IPS DF 6.9 (cell line): ENCODE measurements around the gene THSD8.

ENCODE experiments used
- DNase-seq: peaks from one replicate; pipeline ENCODE4 v3.0.0-alpha.2; 2013; ENCODE audit warnings: low read depth, low spot score
- H3K27ac ChIP-seq: one replicate; pipeline ENCODE4 v1.5.1; 2013; ENCODE audit warnings: low read length, control low read depth
- H3K27me3 ChIP-seq: 2 replicates; pipeline ENCODE4 v1.6.1; 2013; ENCODE audit warnings: mild to moderate bottlenecking, low read length; ENCODE audit not compliant: control insufficient read depth, insufficient read depth
- H3K36me3 ChIP-seq: 2 replicates; pipeline ENCODE4 v1.6.1; 2013; ENCODE audit warnings: low read length; ENCODE audit not compliant: control insufficient read depth, insufficient read depth
- H3K4me1 ChIP-seq: 2 replicates; pipeline ENCODE4 v1.6.1; 2013; ENCODE audit warnings: low read length; ENCODE audit not compliant: control insufficient read depth, insufficient read depth
- H3K4me3 ChIP-seq: 2 replicates; pipeline ENCODE4 v1.5.1; 2013; ENCODE audit warnings: mild to moderate bottlenecking, low read length
- H3K9me3 ChIP-seq: 2 replicates; pipeline ENCODE4 v1.6.1; 2013; ENCODE audit warnings: low read length, inconsistent platforms; ENCODE audit not compliant: control insufficient read depth, insufficient read depth
- WGBS: extraction: QIAGEN DNeasy Blood & Tissue Kit; methylation state at CpG from one replicate; pipeline ENCODE4 v1.1.7; 2013; ENCODE audit warnings: mixed read lengths, missing lambda C conversion rate; ENCODE audit not compliant: insufficient read length, insufficient coverage; 5-methylcytosine and 5-hydroxymethylcytosine counted together

The THSD8 gene

DNA sequence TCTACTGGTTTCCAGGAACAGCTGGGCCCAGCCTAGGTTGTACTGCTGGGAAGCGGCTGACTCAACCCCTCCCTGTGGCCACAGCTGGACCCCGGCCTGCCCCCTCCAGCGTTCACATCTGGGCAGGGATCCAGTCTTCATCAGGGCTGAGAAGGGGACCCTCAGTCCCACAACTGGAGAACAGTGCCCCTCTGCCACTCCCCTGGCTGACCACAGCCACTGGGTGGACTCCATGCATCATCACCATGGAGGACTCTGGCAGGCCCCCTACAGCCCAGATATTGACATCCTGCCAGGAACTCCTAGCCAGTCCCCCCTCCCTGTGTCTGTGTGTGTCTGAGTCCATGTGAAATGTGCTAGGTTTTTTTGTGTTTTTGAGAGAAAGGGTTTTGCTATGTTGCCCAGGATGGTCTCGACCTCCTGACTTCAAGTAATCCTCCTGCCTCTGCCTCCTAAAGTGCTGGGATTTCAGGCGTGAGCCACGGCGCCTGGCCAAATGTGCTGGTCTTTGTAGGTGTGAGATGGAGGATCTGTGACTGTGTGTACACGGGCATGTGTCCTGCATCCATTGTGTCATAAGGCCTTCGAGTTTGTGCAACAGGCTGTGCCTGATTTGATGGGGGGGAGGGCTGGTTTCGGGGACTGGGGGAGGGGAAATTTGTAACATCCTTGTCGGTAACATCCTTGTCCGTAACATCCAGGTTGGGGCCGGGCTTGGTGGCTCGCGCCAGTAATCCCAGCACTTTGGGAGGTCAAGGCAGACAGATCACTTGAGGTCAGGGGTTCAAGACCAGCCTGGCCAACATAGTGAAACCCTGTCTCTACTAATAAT lies 22.5 kb upstream of the THSD8 start:
- Histone ChIP-seq H3K27ac (no peak overlapping the region), H3K4me1 (peaks cover 14% of the 10 kb centered on the region; the same call in 1 of the 2 replicates), H3K9me3 (no peaks in the 10 kb centered on the region), H3K27me3 (no peaks in the 10 kb centered on the region), H3K4me3 (no peak overlapping the region), H3K36me3 (no peaks in the 10 kb centered on the region; the same call in 1 of the 2 replicates)
- WGBS = no CpG with 5 or more reads among the region's 15 CpGs
- no peak for DNase-seq

DNA sequence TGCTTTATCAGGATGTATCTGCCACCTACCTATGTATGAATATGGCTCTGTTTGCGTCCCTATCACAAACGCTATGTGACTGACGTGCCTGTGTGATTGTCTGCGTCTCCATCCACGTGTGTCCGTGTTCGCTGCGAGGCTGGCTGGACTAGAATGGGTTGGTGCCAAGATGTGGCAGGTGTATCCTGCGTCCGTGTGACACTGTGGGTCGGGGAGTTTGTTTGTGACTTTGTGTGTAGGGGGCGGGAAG lies 19.8 kb upstream of the THSD8 start:
- no CpG with 5 or more reads among the region's 12 CpGs for whole genome bisulfite sequencing
- Histone ChIP-seq H3K4me1 (peaks cover 14% of the 10 kb centered on the region; the same call in 1 of the 2 replicates), H3K27me3 (no peaks in the 10 kb centered on the region), H3K9me3 (no peaks in the 10 kb centered on the region), H3K27ac (no peak overlapping the region), H3K4me3 (peak overlapping the region; percentile 43; the same call in 1 of the 2 replicates), H3K36me3 (no peaks in the 10 kb centered on the region; the same call in 1 of the 2 replicates)
- no peak for DNase-seq

DNA sequence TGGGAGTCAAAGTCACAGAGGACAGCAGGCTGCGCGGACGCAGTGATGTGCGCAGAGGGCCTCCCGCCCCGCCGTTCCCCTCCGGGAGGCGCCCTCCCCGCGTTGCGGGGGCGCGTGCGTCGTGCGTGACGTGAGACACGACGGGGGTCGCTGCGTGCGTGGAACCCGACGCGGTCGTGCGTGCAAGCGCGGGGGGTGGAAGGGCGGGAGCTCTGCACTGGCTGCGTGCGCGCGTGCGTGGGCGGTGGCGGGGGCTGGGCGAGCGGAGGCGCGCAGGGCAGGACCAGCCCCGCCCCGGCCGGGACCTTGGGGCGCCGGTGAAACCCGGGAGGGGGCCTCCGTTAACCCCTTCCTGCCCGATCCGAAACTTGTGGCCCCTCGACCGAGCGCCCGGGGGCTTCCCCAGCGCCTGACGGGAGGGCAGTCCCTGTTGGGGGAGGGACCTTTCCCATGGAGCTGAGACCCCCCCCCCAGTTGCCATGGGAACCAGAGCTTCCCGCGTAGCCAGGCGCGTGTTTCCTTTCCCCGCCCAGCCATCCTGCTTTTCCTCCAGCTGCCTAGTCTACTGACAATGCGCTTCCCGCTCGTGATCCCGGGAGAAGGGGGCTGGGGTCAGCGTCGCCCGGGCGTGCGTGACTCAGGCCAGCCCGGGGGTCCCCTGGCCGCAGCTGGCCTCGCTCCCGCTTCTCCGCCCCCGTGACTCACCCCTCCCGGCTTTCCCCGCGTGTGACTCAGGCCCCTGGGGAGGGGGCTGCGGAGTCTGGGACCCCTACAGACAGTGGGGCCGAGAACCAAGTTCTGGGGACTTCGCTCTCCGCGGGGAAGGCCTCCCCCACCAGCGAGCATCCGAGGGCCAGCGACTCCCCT lies 19.2 kb upstream of the THSD8 start:
- no peak for DNase-seq
- no peak overlapping the region for H3K27ac ChIP-seq
- no peaks in the 10 kb centered on the region for H3K27me3 ChIP-seq
- H3K9me3 ChIP-seq = no peaks in the 10 kb centered on the region
- H3K4me3 ChIP-seq = peak overlapping the region; percentile 43
- no peaks in the 10 kb centered on the region; the same call in 1 of the 2 replicates for H3K36me3 ChIP-seq
- WGBS = no CpG with 5 or more reads among the region's 88 CpGs
- peaks cover 13% of the 10 kb centered on the region; the same call in 1 of the 2 replicates for H3K4me1 ChIP-seq

DNA sequence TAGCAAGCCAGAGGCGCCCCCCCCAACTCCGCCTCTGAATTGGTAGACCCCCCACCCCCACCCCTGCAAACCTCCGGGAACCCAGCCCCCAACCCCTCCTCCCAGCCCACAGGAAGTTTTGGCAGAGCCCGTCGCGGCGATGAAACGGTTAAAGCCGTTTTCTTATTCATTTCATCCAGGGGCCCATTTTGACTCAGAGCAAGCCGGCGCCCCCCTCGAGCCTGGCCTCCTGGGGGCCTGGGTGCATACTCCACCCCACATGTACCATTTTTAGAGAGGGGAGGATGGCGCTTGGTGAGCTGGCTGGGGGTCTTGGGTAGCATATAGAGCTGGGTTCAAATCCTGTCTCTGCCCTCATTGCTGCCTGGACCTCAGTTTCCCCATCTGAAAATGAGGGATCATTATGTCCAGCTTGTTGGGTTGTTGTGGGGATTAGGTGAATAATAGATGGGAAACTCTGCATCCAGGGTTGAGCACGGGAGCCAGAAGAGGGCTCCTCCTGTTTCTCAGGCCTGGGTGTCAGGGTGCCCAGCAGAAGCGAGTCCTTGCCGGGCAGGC lies 18.5 kb upstream of the THSD8 start:
- no peak overlapping the region for H3K27ac ChIP-seq
- WGBS = no CpG with 5 or more reads among the region's 16 CpGs
- H3K4me1 ChIP-seq = peaks cover 14% of the 10 kb centered on the region
- H3K9me3 ChIP-seq = no peaks in the 10 kb centered on the region
- no peaks in the 10 kb centered on the region; the same call in 1 of the 2 replicates for H3K36me3 ChIP-seq
- no peaks in the 10 kb centered on the region for H3K27me3 ChIP-seq
- H3K4me3 ChIP-seq = peak overlapping the region; percentile 43; the same call in 1 of the 2 replicates
- no peak for DNase-seq

GRCh38 chr19:12783849-12784393 lies 17.9 kb upstream of the THSD8 start:
- H3K4me3 ChIP-seq = no peak overlapping the region
- H3K27ac ChIP-seq = no peak overlapping the region
- H3K9me3 ChIP-seq = no peaks in the 10 kb centered on the region
- WGBS = no CpG with 5 or more reads among the region's 19 CpGs
- no peaks in the 10 kb centered on the region for H3K27me3 ChIP-seq
- no peak for DNase-seq
- peaks cover 18% of the 10 kb centered on the region for H3K4me1 ChIP-seq
- H3K36me3 ChIP-seq = no peaks in the 10 kb centered on the region; the same call in 1 of the 2 replicates

DNA sequence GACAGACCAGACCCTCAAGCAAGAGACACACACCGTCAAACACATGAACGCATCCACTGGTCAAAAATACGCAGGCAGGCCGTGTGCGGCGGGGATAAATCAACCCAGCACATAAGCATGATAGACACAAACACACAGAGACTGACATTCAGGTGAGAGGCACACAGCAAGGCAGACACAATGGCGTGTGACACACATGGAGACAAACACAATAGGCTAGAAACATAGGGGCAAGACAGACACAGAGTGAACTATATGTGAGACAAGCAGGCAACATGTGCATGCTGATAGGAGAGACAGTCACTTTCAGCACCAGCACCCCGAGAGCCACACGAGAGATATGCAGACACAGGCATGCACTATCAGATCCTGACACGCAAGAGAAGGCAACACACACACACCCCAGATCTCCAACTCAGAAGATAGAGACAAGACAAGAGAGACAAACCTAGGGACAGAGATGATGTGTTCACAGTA lies 17.4 kb upstream of the THSD8 start:
- WGBS = no CpG with 5 or more reads among the region's 10 CpGs
- Histone ChIP-seq H3K36me3 (no peaks in the 10 kb centered on the region; the same call in 1 of the 2 replicates), H3K27ac (no peak overlapping the region), H3K27me3 (no peaks in the 10 kb centered on the region), H3K4me3 (no peak overlapping the region), H3K4me1 (peaks cover 18% of the 10 kb centered on the region), H3K9me3 (no peaks in the 10 kb centered on the region)
- no peak for DNase-seq

DNA sequence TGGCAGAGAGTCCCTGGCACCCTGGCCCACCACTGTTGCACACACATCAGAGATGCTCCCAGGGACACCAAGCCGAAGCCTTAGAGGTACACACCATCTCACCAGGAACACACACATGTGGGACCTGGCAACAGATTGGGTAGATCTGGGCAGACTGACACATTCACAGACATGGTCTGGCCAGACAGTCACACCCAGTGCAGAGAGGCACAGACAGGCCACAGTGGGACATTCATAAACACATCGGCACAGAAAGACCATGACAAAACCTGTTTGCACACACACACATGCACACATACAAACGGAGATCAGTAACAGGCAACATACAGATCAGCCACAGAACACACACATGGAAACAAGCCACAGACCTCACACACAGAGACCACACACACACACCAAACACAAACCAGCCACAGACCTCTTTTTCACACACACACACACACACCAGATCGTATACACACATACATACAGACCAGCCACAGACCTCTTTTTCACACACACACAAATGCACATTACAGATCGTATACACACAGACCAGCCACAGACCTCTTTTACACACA lies 16.9 kb upstream of the THSD8 start:
- Histone ChIP-seq H3K36me3 (no peaks in the 10 kb centered on the region; the same call in 1 of the 2 replicates), H3K27ac (no peak overlapping the region), H3K4me1 (peaks cover 17% of the 10 kb centered on the region), H3K27me3 (no peaks in the 10 kb centered on the region), H3K4me3 (no peak overlapping the region), H3K9me3 (no peaks in the 10 kb centered on the region)
- WGBS = no CpG with 5 or more reads among the region's 5 CpGs
- DNase-seq = no peak

DNA sequence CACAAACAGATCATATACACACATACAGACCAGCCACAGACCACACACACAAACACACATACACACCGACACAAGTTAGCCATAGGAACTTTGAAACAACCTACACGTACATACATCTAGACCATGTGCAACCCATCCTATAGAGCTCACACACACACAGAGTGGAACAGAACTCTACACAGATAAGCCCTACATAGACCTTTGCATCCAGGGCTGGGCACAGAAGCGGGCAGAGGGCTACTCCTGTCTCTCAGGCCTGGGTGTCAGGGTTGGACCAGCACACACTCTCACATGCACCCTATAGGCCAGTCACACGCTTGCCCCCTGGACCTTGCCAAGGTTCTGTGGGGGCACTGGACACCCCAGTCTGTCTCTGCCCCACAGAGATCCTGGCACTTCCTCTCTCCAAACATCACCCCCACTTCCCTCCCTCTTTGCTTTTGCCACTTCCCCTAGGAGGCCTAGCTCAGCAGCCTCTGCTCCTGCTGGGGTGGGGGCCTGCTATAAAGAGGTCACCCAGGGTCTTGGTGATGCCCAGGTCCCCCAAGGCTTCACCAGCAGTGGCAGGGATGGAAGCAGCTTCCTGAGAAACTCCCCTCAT lies 16.3 kb upstream of the THSD8 start:
- no peak for DNase-seq
- H3K9me3 ChIP-seq = no peaks in the 10 kb centered on the region
- WGBS = no CpG with 5 or more reads among the region's 4 CpGs
- H3K27ac ChIP-seq = no peak overlapping the region
- H3K27me3 ChIP-seq = no peaks in the 10 kb centered on the region
- H3K4me1 ChIP-seq = peaks cover 17% of the 10 kb centered on the region
- H3K4me3 ChIP-seq = no peak overlapping the region
- H3K36me3 ChIP-seq = no peaks in the 10 kb centered on the region; the same call in 1 of the 2 replicates

DNA sequence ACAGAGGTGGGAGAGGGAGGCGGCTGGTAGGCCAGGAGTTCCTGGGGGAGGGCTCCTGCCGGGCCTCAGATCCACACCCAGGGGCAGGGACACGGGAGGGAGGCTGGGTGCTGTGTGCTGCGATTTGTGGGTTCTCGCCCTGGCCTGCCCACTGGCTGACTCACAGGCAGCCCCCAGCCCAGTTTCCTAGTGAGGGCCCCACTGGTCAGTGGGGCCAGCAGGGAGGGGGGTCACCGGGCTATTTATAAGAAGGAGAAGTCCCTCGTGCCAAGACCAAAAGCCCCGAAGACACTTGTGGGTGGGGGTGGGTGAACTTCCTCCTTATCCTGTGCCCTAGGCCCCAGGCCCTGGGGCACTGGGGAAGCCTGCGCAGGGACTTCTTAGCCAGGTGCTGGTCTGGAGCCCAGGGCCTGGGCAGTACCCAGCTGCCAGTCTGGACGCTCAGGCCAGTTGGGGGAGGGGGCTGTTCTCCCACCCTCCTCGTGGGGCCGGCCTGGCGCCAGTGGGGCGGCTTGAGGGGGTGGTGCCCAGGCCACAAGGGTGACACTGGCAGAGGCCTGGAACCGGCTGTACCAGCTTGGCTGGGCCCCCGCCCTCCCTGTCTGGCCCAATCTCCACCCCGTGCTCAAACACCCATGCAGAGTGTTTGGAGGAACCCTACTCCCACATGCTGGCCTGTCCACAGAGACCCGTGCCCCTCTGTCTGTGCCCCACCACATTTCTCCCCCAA lies 15.6 kb upstream of the THSD8 start:
- DNase-seq = no peak
- no peaks in the 10 kb centered on the region for H3K9me3 ChIP-seq
- peaks cover 17% of the 10 kb centered on the region for H3K4me1 ChIP-seq
- WGBS = no CpG with 5 or more reads among the region's 18 CpGs
- H3K36me3 ChIP-seq = no peaks in the 10 kb centered on the region; the same call in 1 of the 2 replicates
- no peak overlapping the region for H3K27ac ChIP-seq
- no peaks in the 10 kb centered on the region for H3K27me3 ChIP-seq
- H3K4me3 ChIP-seq = no peak overlapping the region
